GM21723 (cell line): ENCODE measurements around the gene UTS2B.

Source experiments
- ATAC-seq: cut with Tn5 transposase; IDR thresholded peaks from one replicate; pipeline ENCODE4 v1.9.1; 2021; ENCODE audit warnings: mild to moderate bottlenecking, moderate library complexity; ENCODE audit not compliant: unreplicated experiment

Gene UTS2B

DNA sequence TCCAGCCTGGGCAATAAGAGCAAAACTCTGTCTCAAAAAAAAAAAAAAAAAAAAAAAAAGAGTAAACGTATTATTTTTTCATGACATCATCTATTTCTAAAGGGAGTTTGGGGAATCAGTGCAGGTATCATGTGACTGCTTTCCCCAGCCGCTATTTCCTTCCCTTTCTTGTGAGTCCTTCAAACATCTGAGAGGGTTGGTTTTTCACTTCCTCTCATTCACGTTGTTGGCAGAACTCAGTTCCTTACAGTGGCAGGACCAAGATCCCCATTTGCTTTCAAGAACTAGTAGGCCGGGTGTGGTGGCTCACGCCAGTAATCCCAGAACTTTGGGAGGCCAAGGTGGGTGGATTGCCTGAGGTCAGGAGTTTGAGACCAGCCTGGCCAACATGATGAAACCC lies 84.3 kb downstream of the UTS2B start:
- ATAC-seq: peak; percentile 78

DNA sequence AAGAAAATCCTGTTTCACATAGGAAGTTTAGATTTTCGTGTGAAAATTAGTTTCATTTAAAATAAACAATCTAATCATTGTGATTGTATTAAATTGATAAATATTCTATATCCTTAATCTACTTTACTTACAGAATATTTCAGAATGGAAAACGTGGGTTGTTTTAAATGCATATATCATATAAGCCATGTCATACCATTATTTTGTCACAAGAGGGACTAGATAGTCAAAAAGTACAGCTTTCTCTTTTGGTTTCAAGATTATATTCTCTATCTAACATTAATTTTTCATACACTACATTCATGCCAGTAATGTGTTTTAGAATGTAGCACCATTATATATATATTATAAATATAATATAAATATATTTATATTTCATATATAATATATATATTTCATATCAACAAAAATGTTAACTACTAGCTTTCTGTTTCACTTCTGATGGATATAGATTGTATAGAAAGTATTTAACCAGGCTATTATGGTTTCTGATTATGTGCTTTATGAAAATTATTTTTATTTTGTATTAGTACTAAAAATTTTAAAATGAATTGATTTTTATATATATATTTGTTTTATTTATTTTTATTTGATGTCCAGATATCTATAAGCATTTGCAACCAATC lies 86.0 kb downstream of the UTS2B start:
- ATAC-seq: peak; percentile 49

DNA sequence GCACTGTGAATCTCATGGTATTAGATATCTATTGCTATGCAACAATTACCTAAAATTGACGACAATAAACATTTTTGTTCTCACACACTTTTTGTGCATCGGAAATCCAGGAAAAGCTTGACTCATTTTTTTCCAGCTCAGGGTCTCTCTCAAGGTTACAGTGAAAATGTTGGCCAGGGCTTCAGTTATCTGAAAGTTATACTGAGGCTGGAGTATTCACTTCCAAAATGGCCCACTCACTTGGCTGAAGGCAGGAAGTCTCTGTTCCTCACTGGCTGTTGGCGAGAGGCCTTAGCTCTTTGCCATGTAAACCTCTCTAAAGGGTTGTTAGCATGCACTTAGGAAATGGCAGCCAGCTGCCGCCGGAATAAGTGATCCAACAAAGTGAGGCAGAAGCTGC lies 89.8 kb downstream of the UTS2B start:
- ATAC-seq: no peak

DNA sequence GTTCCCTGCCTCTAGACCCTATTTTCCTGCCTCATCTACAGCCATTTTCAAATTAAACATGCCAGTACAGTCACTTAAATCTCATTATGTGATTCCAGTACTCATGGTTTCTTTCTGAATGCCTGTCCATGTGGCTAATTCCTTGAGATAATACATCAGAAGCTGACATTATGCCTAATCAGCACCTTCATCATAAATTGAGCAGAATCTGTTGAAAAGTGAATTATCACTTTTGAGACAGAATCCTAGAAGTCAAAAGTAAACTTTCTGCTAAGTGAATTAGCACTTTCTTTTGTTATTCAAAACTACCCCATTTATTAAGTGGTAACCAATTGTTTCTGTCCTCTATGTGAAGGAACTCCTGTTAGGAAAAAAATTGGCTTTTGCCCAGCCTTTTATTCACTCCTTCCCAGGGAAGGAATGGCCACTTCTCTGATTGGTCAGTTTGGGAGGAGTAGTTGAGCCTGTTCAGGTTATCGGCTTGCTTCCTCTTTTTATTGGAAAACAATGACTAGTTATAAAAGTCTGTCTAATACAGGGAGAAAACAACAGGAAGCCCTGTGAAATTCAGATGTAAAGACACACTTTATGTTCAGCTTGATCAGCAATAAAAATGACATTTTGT lies 90.8 kb downstream of the UTS2B start:
- no peak for ATAC-seq

DNA sequence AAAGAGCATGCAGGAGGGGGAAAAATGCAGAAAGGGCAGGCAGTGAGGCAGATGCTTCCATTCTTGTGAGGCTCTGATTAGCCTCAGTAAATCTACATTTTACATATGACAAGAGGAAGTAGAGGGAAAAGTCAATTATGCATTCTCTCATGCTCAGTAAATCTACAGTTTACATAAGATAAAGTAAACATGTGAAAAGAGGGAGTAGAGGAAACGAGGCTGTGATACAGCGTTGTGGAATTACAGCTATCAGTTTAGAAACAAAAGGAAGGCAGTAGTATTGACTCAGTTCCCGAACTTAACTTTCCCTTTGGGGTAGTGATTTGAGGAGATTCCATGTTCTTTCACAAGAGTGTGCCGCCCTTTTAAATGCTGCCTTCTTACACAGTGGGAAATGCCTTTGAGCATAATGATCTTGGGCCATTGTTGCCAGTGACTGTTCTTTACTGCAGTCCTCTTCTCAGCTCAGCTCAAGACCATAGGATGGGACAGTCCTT lies 92.0 kb downstream of the UTS2B start:
- ATAC-seq: no peak

DNA sequence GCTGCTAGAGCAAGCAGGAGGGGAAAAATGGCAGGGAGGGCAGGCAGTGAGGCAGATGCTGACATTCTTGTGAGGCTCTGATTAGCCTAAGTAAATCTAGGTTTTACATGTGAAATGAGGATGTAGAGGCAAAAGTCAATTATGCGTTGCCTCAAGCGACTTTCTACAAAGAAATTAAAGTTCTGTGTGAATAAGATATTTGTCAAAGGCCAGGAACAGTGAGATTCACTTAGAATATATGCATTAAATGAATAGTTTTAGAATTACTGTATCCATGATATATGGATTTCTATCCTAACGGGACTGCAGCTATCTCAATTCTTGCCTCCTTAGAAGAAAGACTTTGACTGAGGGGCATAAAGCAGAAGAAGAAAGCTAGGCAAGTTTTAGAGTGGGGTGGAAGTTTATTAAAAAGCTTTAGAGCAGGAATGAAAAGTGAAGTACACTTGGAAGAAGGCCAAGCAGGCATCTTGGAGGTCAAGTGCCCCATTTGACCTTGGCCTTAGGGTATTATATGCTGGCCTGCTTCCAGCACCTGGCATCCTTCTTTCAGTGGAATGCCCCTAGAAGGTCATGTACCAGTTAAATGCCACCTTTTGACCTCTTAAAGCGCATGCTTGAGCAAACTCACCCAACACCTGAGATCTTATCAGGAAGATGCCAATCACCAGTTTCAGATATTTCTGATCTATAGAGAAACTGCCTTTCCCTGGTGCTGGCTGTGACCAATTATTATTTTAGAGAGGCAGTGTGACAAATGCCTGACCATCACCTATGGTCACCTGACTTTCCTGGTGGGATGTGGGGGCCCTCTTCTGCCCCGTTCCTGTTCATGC lies 93.1 kb downstream of the UTS2B start:
- no peak for ATAC-seq

DNA sequence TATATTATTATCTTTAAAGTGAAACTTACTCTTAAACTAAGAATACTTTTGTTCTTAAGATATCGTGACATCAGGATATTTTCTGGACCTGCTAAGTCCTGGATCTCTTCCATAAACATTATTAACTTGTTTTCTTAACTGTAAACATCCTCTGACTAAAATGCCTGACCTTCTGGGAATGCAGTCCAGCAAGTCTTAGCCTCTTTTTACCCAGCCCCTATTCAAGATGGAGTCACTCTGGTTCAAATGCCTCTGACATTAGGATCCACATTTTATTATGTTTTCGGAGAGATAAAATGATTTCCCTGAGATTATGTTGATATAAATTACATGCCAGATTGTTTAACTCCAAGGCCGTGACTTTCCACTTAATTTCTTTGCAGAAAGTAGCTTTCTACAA lies 93.7 kb downstream of the UTS2B start:
- ATAC-seq: no peak

DNA sequence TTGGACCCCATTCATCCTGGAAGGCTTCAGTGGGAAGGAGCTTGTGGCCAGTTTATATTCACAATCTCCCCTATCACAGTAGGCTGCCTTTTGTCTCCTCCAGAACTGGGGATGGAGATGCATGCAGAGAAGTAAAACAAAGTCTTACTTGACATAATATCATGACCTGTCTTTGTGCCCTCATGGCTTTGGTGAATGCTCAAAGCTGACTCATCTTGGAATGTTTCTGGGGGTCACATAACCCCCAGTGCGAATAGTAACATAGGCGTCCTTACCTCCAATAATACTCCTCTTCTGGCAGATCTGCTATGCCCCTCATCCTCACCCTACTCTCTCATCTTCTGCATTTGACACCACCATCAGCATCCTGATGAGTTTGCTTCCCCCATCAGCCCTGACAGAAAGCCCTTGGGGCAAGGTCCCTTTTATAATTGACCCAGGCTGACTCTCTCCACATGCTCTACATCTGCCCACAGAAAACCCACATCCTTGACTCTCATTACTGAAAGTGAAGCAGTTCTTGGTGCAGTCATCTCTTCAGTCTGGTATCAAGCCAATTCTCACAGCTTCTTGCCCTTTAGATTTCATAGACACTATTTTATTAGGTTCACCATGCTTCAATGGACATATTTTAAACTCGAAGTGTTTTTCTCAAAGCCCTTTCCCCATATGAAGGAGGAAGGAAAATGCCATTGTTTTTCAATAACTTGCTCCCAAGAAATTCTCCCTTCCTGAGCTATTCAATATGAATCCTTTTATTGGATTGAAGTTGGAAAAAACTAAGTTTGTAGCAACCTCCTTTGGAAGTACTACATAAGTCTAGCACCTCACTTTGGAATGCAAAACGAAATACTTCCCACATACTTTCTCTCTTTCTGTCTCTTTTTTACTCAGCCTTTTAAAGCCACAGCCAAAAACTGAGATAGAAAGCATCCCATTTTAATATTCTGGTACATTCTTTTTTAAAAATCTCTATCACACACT lies 94.7 kb downstream of the UTS2B start:
- peak; percentile 99 for ATAC-seq

DNA sequence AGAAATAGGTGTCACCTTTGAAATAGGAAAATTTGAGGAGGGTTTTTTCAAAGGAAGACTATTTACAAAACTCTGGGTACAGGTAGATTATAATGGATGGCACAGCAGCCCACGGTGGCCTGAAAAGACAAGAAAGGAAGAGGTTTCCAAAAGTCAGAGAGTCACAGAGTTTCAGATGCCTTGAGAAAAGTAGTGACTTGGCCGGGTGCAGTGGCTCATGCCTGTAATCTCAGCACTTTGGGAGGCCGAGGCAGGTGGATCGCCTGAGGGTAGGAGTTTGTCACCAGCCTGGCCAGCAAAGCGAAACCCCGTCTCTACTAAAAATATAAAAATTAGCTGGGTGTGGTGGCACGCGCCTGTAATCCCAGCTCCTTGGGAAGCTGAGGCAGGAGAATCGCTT lies 96.1 kb downstream of the UTS2B start:
- ATAC-seq: no peak

DNA sequence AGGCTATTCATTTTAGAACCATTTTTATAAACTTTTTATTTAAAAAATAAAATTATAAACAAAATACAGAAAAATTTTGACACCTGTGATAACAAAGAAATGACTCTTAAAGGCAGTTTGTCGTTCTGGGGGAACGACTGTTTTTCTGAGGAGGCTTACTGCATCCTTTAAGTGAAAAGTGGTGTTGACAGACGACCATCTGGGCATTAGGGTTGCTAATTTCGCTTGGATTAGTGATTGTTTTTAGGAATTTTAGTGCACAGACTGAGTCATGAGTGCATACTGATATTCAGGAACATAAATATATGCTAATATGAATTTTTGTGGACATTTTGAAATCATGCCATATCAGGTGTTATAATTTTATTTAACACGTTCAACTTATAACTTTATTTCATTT lies 102.8 kb downstream of the UTS2B start:
- ATAC-seq: no peak

DNA sequence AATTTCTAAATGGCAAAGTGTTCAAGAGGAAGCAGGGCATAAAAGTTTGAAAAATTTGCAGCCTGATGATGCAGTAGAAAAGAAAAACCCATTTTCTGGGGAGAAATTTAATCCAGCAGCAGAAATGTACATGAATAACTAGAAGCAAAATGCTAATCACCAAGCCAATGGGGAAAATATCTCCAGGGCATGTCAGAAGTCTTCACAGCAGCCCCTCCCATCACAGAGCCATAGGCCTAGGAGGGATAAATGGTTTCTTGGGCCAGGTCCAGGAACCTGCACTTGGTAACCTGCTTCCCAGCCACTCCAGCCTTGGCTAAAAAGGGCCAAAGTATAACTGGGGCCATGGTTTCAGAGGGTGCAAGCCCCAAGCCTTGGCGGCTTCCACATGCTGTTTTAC lies 108.7 kb downstream of the UTS2B start:
- no peak for ATAC-seq

DNA sequence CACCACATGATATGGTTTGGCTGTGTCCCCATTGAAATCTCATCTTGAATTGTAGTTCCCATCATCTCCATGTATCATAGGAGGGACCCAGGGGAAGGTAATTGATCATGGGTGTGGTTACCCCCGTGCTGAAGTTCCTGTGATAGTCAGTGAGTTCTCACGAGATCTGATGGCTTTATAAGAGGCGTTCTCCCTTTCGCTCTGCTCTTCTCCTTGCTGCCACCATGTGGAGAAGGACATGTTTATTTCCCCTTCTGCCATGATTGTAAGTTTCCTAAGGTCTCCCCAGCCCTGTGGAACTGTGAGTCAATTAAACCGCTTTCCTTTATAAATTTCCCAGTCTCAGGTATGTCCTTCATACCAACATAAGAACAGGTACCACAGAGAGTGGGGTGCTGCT lies 109.4 kb downstream of the UTS2B start:
- ATAC-seq: no peak

DNA sequence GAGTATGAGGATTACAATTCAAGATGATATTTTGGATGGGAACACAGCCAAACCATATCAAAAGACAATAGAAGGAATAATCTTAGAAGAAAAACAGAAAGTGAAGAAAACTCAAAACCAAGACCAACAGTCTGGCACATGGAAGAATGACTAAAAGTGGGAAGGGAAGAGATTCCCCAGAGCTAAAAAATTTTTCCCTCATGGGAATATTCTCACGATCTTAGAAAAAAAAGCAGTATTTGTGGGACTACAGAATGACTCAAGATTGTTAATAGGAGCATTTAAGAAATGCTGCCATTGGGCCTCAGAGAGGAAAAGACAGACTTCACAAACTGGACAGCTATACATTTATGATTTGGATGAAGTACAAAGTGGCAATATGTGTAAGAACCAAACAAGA lies 113.0 kb downstream of the UTS2B start:
- no peak for ATAC-seq
